HG02938 (cell line): Measurements from ENCODE around the gene CTRL.

Experiments
- ATAC-seq: cut with Tn5 transposase; IDR thresholded peaks from one replicate; pipeline ENCODE4 v1.9.1; 2021; ENCODE audit warnings: mild to moderate bottlenecking, moderate library complexity; ENCODE audit not compliant: unreplicated experiment

Gene CTRL

GRCh38 chr16:67963292-67963661, 31.6 kb upstream of the CTRL start:
- ATAC-seq = no peak

DNA sequence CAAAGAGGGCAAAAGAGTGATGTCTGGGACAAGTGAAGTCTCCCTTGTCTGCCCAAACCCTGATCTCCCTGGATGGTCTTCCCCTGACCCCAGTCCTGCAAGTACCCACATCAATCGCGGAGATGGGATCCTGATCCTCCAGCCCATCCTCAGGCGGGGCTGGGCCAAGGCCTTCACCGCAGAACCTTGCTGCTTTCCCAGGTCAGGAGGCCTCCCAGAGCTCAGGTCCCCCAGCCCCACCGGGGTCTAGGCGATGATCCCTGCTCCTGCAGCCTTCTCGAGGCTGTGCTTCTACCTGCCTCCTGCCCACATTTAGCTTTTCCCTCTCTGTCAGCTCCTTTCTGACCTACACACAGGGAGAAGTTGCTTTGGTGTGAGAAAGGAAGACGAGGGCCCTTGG, 30.5 kb upstream of the CTRL start:
- no peak for ATAC-seq

DNA sequence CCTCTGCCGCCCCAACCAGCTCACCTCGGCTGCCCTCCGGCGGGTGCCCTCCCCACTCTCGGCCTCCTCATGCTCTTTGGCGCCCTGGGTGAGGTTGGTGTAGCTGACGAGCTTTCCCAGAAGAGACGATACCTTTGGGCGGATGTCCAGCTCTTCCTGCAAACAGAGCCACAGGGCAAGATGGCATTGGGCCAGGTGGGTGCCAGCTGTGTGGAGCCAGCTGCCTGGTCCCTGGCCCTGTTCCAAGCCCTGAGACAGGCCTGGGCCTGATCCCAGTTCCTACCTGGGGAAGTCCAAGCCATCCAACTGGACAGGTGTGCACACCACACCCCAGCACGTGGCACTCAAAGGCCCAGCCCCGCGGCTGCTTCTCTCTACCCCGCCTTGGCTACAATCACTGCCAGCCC, 29.9 kb upstream of the CTRL start:
- no peak for ATAC-seq

- no peak for ATAC-seq
These were observed 28.1 kb upstream of the CTRL start for GRCh38 chr16:67959536-67960329.

- ATAC-seq = no peak
These were observed 26.0 kb upstream of the CTRL start for GRCh38 chr16:67957622-67958021.

- ATAC-seq = no peak
These were observed 22.9 kb upstream of the CTRL start for GRCh38 chr16:67954421-67955196.

- ATAC-seq = no peak
These were observed 22.1 kb upstream of the CTRL start for GRCh38 chr16:67953641-67954375.

DNA sequence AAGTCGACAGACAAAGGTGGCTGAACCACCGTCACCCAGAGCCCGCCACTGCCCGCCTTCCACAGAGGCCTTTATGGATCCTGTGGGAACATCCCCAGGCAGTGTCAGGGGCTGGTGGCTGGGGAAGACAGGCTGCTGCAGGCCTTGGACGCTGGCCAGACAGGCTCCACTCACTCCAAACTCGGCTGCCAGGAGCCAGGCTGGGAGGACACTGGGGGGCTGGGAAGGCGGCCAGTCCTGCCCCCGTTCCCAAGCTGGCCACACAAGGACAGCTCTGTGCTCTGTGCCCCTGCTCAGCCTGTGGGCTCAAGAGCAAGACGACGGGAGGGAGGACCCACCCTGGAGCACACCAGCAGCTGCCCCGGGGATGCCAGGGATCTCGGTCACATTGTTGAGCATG, 19.8 kb upstream of the CTRL start:
- no peak for ATAC-seq

GRCh38 chr16:67950335-67950843, 18.7 kb upstream of the CTRL start:
- ATAC-seq = no peak

DNA sequence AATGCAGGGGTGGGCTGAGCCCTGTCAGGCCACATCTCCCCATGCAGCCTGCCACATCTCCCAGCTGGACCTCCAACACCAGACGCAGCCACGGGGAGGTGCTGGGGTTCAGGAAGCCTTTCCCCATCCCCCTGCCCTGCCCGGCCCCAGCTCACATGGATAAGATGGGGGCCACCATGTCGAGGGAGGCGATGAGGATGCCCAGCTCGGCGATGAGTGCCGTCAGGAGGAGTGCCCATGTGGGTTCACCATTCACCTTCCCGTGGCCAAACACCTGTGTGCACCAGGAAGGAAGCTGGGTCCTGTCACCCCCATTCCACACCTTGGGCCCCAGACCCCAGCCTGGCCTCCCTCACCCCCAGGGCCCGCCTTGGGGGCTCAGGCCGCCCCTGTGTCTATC, 18.0 kb upstream of the CTRL start:
- no peak for ATAC-seq

- no peak for ATAC-seq
These were observed 16.4 kb upstream of the CTRL start for GRCh38 chr16:67948015-67948414.

DNA sequence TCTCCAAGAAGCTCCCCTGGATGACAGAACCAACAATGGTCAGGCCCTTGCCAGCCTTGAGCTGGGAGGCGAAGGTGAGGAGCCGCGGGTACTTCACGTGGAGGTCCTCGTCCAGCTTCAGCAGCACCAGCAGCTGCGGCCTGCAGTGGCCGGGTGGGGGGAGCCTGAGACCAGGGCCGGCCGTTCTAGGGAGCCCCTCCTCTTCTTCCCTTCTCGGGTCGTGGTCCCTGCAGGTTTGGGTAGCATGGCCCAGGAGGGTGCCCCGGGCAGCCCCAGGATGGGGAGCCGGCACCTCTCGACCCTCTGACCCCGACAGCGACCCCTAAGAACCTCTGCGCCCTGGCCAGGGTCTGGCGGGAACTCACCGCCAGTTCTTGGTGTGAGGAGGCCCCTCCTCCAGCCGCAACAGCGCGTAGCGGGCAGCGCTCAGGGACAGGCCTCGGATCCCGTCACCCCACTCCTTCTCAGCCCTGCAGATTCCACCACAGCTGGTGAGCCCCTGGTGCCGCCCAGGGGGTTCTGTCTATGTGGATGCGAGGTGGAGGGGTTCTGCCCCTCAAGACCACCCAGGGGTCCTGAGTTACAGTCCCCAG, 15.4 kb upstream of the CTRL start:
- no peak for ATAC-seq

- no peak for ATAC-seq
These were observed 14.5 kb upstream of the CTRL start for GRCh38 chr16:67946128-67946569.

GRCh38 chr16:67945392-67945933, 13.8 kb upstream of the CTRL start:
- ATAC-seq = no peak

DNA sequence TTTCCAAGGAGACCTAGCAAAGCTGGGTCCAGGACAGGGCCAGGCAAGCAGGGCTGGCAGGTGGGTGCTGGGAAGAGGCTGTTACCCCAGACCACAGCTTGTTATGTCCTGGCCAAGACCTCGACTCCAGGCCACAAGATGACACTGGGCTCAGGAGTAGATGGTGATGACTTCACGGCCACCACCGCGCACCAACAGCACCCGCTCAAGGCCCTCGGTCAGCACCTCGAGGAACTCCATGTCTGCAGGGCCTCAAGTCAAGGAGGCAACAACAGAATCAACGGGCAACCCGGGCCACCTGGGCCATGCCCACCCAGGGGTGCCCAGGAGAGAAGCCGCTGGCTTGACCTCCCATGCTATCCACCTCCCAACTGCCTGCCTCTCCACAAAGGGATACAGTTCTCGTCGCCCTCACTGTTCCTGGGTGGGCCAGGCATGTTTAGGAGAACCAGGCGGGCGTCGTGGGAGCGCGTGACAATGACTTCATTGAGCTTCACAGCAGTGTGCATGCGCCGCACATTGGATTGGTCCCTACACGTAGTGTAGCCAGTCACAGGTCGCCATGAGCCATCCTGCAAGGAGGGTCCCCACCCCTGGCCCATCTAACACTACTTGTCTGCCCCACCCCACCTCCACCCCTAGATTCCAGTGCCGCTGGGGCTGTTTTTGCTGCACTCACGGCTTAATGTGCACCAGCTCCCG, 13.2 kb upstream of the CTRL start:
- ATAC-seq = no peak

GRCh38 chr16:67943619-67944504, 12.2 kb upstream of the CTRL start, which contains the start of gene LCAT:
LCAT (minus strand) TSS chr16:67944120; CDS start chr16:67944101, 19 bp downstream.
- no peak for ATAC-seq

- ATAC-seq = no peak
These were observed 11.6 kb upstream of the CTRL start for GRCh38 chr16:67943256-67943618.

DNA sequence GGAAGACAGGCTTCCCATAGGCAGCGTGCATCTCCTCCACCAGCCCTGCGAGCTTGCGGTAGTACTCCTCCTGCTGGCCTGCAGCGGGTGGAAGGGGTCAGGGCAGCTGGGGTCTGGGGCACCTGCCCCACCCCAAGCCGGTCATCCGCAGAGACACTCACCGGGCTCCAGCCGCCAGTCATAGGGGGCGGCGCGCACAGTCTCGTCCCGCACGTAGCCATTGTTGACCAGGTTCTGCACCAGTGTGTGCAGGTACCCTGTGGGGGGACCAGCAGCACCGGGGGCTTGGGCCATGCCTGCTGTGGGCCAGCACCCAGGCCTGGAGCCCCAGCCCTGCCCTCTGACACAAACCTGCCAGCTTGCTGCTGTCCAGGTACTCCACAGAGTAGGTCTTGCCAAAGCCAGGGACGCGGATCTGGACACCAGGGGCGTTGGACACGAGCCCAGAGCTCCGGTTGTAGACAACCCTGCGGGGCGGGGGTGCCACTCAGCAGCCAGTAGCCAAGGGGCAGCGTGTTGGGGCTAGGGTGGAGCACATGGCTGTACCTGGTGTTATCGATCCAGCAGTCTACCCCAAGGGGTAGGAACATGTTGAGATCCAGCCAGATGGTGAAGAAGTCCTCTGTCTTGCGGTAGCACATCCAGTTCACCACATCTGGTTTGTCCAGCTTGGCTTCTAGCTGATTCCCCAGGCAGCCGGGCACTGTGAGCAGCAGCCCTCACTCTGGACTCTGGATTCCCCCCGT, 11.0 kb upstream of the CTRL start:
- ATAC-seq = no peak

DNA sequence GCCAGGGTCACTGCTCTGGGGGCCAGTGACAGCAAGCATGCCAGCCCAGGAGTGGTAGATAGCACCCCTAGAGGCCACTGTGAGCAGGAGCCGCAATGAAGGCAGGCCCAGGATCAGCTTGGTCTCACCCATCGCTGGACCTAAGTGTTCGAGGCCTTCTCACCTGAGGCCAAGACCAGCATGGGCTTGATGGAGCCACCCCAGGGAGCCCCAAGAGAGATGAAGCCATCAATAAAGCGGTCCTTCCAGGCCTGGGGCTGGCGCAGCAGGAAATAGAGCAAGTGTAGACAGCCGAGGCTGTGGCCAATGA, 10.5 kb upstream of the CTRL start:
- no peak for ATAC-seq
